Measurements from ENCODE around the gene VWA8.
A peak's percentile ranks its signal among the peaks of the same experiment; 100 is the strongest.

The VWA8 gene

DNA sequence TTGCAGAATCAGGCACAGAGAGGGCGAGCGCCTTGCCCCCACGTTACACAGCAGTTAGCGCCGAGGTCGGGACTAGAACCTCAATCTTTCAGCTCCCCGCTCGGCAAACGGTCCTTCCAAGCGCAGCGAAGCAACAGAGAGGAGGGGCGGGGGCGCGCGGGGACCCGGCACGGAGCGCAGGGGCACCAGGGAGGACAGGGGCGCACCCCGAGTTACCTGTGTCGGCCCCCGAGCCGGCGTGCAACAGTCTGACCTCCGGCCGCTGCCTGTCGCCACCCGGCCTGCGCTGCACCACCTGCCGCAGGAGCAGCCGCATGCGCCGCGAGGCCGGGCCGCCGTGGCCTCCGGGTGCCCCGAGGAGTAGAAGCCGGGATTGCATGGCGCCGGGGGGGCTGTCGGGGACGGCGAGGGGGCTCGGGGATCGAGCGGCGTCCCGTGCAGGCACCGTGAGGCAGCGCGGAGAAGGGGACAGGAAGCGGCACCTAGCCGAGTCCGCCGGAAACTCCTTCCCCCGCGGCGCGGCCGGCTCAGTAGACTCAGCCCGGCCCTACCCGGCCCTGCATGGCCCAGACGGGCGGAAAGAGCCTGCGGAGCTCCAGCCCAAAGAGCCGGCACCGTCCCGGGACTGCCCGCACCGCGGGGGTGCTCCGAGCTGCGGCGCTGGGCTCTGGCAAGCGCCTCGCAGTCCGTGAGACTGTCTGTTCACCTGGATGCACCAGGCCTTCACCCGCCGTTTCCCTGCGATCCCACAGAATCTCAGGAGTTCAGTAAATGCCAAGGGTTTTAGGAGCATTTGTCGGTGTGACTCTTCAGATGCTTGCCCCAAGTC lies at the start of gene VWA8:
VWA8 (minus strand) TSS at position 473 of the 829 bp plus-strand sequence; CDS start at position 379, 94 bp downstream.
- DNase-seq (ENCODE audit: low spot score) (peak; percentile 80), FAIRE-seq (no peak)

DNA sequence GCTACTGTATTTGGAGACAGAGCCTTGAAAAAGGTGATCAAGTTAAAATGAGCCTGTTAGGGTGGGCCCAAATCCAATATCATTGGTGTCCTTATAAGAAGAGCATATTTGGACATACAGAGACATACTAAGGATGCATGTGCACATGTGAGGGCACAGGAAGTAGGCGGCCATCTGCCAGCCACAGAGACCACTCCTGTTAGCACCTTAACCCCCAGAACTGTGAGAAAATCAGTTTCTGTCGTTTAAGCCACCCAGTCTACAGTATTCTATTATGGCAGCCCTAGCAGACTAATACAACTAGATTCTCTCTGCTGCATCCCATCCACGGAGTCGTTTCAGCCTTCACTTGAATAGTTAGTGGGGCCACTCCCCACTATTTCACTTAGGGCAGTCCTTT lies 48.1 kb upstream of the VWA8 start:
- no peak for FAIRE-seq
- DNase-seq (ENCODE audit: low spot score), result no peak

DNA sequence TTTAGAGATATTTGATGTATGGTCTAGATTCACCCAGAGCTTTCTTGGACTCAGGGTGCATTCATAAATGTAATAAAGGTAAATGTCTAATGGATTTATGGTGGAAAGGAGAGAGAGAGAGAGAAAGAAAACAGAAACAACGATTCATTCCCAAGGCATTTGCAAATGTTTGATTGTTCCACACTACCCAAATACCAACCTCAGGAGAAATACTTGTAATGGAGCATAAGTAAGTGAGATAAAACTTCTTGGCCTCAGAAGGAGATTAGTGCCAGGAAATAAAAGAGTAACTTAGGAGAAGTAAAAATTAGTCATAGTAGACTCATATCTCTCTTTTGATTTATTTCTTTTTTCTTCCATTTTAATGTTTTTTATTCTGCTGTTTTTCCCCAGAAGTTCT lies 46.9 kb upstream of the VWA8 start:
- no peak for FAIRE-seq
- DNase-seq (ENCODE audit: low spot score), result no peak

DNA sequence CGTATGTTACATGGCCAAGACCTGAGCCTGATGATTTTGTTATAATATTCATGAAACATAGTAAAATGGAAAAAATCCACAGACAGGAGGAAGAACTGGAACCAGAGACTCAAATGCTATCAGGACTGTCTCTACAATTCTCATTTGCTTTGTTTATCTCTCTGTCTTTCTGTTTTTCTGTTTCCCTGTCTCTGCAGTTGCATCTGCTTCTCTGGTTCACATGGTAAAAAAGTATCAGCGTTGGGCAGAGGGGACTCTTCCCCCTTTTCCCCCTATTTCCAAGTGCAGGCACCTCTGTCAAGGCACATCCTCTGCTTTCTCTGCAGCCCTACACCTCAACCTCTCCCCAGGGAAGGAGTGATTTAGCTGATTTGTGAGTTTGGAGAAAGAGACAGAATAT lies 41.2 kb upstream of the VWA8 start:
- DNase-seq (ENCODE audit: low spot score) (no peak), FAIRE-seq (no peak)

DNA sequence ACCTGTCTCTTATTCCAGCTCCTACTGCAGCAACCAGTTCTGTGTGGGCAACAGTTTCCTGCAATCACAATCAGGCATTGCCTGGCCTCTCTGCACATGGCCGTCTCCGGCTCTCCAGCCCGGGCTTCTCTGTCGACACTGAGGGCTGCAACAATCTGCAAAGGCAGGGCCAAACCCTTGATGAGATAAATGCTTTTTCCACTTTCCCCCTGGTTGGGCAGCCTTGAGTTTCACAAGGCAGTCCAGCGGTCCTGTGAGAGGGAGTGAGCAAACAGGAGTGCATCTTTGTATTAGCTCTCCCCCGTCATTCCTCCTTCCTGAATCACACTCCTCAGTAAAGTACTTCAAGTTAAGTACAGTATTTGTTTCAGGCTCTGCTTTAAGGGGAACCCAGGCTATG lies 40.7 kb upstream of the VWA8 start:
- DNase-seq (ENCODE audit: low spot score), result peak; percentile 33
- FAIRE-seq, result no peak

DNA sequence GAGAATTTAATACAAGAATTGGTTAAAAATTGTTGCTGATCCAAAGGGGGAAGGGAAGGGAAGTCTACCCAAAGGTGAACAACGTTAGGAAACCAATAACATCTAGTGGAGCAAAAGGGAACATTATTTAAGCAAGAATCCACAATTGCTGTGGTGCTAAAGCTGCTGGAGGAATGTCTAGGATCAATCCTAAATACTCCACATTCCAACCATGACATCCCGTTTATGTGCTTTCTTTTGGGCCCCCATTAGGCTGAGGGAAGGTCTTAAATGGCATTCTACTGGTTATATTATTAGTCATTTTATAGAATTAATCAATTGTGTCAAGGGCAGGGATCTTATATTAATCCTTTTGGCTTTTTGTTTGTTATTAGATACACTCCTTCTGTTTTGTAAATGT lies 39.9 kb upstream of the VWA8 start:
- no peak for DNase-seq (ENCODE audit: low spot score)
- FAIRE-seq, result no peak

DNA sequence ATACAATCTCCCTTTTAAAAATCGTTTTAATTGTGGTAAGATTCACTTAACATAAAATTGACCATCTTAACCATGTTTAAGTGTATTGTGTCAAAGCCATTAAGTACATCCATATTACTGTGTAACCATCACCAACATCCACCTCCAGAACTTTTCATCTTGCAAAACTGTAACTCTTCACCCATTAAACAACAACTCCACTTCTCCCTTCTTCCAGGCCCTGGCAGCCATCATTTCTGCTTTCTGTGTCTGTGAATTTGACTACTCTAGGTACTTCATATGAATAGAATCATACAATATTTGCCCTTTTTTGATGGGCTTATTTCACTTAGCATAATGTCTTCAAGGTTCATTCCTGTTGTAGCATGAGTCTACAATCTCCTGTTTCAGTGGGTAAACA lies 36.5 kb upstream of the VWA8 start:
- FAIRE-seq (no peak), DNase-seq (ENCODE audit: low spot score) (no peak)

DNA sequence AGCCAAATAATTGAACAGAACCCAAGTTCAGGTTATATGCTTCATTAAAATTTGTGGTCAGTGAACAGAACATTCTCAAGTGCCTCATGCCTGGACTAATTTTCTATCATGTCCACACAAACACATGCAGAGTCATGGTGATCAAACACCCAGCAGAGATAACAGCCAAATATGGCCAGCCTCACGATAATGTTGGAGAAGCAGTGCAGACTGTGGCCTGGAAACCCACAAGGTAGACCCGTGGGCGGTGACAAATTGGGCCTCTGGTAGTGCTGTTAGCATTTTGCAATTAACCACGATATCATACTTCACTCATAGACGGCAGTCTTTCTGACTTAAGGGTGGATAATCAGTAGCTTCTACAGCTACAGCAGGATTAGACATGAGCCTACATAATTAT lies 35.0 kb upstream of the VWA8 start:
- DNase-seq (ENCODE audit: low spot score), result no peak
- no peak for FAIRE-seq

DNA sequence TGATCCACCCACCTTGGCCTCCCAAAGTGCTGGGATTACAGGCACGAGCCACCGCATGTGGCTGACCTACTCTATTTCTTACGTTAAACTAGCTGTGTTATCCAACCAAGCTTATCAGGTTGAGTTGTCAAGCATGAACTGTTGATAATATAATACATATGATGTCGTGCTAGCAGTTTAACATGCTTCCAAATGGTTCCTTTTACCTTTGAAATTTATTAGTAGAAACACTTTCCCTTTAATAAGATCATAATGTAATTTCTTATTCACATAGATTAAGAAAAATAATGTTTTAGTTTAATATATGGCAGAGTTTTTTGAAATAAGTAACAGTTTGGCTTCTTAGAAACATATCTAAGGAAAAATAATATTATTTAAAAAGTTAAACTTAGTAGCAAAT lies 34.4 kb upstream of the VWA8 start:
- FAIRE-seq, result no peak

DNA sequence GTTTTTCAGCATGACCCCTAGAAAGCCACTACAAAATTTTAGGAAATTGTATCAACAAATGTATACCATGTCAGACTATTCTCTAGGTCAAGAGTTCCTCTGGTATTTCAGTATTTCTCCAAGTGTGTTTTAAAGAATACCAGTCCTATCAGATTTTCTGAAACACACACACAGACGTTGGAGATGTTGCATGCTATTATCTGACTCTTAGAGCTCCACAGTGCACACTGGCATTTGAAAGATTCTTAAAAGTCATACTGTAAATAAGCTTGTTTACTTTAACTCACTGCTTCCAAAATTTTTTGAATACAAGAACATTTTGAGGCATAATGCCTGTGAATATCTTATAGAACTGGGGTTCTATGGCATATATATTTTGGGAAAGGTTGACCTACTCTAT lies 33.8 kb upstream of the VWA8 start:
- DNase-seq (ENCODE audit: low spot score), result no peak

More for the DNA sequence above, 34.4 kb upstream of the VWA8 start:
- no peak for DNase-seq (ENCODE audit: low spot score)

DNA sequence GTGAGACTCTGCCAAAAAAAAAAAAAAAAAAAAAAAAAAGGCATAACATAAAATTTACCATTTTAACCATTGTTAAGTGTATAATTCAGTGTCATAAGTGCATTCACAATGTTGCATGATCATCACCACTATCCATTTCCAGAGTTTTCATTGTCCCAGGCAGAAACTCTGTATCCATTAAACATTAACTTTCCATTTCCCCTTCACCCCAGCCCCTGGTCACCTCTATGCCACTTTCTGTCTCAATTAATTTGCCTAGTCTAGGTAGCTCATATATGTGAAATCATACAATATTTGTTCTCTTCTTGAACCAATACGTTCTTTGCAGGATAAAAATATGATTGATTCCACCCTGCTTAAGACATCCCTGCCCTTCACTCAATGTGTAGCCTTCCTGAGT lies 31.0 kb upstream of the VWA8 start:
- DNase-seq (ENCODE audit: low spot score) (no peak), FAIRE-seq (no peak)

More for the DNA sequence above, 33.8 kb upstream of the VWA8 start:
- FAIRE-seq, result no peak

DNA sequence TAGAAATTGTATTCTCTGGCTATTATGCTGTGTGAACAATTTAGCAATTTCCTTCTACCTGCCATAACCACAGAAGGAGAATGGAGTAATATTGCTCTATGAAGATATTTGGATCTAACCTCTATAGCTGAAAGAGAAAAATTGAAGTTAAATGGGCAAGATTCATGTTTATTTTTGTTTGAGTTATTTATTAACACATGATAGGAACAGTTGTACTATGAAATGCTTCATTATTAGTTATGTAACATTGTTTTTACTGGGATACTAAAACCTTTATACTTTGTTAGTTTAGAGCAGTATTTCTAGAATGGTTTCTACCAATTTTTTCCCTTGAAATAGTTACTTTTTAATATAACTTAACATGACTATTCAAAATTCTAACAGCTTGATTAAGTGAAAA lies 27.3 kb upstream of the VWA8 start:
- FAIRE-seq (no peak), DNase-seq (ENCODE audit: low spot score) (no peak)

DNA sequence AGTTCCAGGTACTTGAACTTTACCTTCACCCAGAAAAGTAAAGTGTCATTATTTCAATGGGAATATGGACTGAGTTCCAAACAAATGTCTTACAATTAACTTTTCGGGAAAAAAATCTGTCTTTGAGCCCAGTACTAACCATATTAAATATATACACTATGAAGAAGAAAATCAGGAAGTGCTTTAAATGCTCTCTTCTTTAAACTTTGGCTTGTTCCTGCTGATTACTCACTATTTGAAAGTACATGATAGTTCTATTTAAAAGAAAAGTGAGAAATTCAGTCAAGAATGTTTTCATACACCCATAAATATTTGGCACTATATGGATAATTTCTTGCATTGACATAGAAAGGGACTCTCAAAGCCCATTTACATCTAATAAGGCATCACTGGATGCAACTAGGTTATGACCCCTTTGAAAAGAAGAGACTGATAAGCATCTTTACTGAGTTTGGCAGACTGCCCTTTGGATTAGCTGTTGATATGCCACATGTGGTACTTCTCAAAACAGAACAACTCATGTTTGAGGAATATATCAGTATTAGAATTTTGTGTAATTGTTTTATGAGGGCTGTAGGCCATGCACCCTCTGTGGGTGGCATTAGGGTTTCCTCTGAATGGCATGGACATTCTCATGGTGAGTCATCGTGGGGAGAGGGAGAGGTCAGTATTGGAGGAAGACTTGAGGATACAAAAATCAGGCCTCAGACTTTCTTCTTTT lies 25.0 kb upstream of the VWA8 start:
- no peak for DNase-seq (ENCODE audit: low spot score)
- no peak for FAIRE-seq

DNA sequence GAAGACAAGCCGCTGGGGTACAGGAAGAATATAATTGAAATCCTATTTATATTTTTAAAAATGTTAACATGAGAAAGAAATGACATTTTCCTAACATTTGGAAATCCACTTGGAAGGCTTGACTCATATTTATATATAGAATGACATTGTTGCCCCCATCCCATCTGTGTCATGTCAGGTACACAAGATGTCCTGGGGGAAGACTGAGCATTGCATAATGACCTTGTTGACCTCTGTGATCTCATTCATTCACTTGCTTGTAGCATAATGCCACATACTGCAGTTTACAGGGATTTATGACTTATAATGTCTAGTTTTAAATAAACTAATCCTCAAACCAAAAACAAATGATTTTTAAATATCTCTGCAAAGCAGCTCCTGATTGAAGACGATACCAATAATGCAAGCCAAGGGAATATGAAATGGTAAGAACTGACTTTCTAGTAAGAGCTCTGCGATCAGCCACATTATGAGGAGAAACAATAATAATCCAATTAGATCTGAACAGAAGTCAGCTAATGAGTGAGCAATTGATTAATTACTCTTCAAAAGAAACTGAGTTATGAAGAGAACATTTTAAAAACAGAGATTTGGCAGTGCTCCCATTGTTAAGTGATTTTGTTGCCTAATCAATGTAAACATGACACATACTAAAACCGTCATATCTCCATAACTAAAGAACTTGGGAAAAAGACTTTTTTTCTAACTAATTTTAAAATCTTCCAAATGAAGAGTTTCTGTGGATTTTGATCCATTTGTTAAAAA lies 21.2 kb upstream of the VWA8 start:
- FAIRE-seq (no peak), DNase-seq (ENCODE audit: low spot score) (no peak)

DNA sequence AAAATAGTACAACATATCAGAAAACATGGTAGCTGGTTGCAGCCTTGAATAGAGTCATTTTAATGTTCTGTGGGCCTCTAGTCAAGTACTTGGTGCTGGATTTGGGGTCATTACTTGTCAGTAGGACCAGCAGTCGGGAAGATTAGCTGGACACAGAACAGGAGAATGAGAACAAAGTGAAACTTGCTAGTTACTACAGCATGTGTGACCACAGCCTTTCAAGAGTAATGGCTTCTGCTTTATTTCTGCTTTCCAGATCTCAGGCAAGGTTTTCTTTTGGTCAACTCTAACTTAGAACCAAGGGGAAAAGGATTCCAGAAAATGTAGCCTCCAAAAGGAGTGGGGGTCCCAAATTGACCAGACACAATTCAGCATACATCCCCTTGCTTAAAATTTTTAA lies 17.1 kb upstream of the VWA8 start:
- no peak for FAIRE-seq

DNA sequence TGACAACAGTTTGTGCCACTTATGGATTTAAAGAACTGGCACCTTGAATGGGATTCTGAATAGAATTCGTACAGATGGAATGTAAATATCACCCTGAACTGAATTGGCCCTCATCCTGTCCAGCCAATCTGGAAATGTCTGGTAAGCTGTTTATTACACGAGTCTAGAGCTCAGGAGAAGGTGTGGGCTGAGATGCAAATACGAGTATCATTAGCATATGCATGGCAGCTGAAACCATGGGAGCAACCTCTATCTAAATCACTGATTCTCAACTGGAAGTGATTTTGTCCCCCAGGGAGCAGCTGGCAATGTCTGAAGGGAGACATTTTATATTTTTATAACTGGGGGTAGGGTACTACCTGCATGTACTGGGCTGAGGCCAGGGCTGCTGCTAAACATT lies 15.6 kb upstream of the VWA8 start:
- no peak for FAIRE-seq
- DNase-seq (ENCODE audit: low spot score), result no peak

More for the DNA sequence above, 17.1 kb upstream of the VWA8 start:
- no peak for DNase-seq (ENCODE audit: low spot score)

DNA sequence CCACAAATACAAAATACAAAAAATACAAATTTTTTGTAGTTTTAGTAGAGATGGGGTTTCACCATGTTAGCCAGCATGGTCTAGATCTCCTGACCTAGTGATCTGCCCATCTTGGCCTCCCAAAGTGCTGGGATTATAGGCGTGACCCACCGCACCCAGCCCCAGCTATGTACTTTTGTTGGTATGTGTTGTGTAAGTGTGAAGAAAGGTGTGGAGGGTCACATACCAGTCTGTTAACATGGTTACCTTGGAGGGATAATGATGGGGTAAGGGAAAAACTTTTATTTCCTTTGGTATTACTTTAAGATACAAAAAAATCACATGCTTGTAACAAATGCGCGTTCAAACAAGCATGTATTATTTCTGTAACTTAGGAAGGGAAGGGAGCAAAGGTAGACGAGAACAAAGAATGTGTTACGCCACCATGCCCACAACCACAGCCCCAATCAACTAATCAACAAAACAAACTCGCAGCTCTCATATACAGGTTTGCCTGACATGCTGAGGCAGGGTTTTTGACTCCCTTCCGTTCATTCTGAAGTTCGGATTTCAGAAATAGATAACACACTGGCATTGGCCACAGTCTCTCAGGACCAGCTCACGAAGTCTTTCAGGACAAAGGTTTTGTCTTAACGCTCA lies 13.5 kb upstream of the VWA8 start:
- no peak for FAIRE-seq
- DNase-seq (ENCODE audit: low spot score), result no peak

DNA sequence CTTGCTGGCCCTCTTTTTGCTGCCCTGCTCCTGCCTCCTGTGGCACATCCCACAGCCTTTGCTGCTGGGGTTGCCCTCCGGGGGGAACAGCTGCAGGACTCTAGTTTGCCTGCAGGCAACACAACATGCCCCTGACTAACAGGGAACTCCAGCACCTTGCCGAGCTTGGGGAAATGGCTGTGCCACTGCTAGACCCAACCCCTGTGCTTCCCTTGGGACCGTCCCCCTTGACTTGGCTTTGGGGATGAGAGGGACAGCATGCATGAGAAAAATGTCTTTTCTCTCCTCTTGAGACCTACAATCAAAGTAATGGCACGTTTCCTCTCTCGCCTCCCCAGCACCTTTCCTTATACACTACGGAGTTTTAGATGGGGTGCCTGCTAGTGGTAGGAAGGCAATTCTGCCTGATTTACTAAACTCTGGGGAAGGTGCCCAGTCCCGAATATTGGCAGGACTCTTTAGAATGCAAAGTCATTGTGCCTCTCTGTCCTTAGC lies 12.4 kb upstream of the VWA8 start:
- no peak for DNase-seq (ENCODE audit: low spot score)
- FAIRE-seq, result no peak

DNA sequence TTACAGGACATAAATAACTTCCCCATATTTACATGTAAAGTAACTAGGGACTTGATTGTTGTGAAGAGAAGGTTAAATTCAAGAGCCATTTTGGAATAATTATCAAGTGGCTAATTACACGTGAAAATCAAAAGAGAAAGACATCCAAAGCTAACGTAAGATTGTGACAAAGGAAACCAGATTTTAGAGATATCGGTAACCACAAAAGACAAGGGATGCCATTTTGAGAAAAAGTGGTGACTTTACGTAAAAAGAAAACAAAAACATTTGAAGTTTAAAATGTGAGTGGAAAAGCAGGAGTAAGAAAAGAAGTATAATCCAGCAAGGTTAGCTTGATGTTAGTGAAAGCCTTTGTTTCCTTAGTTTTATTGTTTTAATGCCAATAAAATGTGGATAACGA lies 10.9 kb upstream of the VWA8 start:
- FAIRE-seq (no peak), DNase-seq (ENCODE audit: low spot score) (no peak)

DNA sequence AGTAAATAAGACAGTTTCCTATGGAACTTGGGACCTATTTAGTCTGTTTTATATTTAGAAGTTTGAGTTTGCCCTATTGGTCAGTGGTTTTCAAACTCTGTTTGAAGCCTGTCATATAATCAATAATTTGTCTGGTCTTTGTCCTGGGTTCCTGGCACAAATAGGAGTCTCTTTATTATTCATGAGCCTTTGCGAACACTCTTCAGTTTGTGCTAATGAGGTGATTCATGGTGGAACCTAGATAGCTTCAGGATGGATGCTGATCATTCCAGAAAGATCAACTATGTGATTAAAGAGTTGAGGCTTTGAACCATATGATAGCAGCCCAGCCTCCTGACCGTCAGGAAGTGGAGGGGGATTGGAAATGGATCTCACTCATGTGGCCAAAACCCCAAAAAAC lies 10.0 kb upstream of the VWA8 start:
- no peak for DNase-seq (ENCODE audit: low spot score)
- FAIRE-seq, result no peak

DNA sequence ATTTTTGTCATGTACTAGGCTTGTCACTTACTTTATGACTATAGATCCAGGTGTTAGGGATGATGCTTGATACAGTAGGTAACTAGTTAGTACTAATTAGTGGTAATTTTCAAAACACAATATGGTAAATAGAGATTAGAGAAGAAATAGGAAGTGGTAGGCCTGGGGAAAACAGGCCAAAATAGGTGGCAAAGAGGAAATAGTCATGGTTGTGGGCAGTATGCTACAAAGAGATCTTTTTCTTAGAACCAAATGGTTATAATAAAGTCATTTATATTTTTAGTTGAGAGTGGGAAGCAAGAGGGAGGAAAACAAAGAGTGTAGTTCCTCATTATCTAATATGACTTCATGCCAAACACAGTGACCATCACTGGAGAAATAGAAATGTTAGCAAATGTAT lies 9.1 kb upstream of the VWA8 start:
- no peak for FAIRE-seq
- DNase-seq (ENCODE audit: low spot score), result no peak

Data from urothelium cell line (cell line).